Measurements from ENCODE around the gene SGIP1. TPM values are rescaled to one million over a fixed set of nuclear protein-coding genes. Genes with fewer than 3 reads are reported as not detected.

Gene SGIP1
- total and polyA plus RNA-seq, 2 of the 8 experiments (the other 6 are each of a cell fraction or from before 2014, with no cell fraction given), result 1.4 to 2.1 TPM

DNA sequence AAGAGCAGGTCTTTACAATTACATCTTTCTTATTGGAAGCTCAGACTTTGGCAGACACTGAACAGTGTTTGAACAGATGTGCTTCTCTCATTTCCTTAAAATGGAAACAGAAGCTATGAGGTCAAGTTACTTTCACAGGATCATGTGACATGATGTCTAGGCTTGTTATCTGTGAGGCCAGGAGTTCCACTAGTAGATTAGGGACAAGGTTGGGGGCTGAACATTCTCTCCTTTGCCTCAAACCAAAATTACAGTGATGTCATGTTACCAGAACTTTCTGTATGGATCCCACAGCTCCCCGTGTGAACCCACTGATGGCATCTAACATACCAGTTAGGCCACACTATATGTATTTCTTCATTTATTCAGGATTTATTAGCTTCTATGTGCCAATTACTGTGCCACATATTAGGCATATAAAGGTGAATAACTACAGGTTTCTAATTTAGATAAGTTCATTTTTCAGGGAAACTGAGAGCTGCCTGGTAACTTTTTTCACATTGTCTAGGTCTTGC is 224.3 kb downstream of the SGIP1 start:
- no peak overlapping the region for H3K14ac ChIP-seq (ENCODE audit: insufficient read length)
- H3K9me3 ChIP-seq (ENCODE audit: insufficient read depth in 2 of 2, low read depth in 1 of 2, low read length in 1 of 2), result no peaks in the 10 kb centered on the region
- no peak overlapping the region for H2BK20ac ChIP-seq (ENCODE audit: low read length)
- no peaks in the 10 kb centered on the region for H3K79me2 ChIP-seq (ENCODE audit: control insufficient read depth in 1 of 2, insufficient read depth in 2 of 2, low read length in 2 of 2)
- no peak overlapping the region for H3K23ac ChIP-seq (ENCODE audit: insufficient read length)
- H3K23me2 ChIP-seq (ENCODE audit: low read depth, low read length), result no peaks in the 10 kb centered on the region
- H2BK12ac ChIP-seq (ENCODE audit: low read depth, low read length), result no peak overlapping the region
- H3K79me1 ChIP-seq (ENCODE audit: low read depth, low read length), result no peaks in the 10 kb centered on the region
- no peak overlapping the region for H2AK5ac ChIP-seq (ENCODE audit: low read depth, low read length)
- ChIA-PET POLR2A (ENCODE audit: partially characterized antibody) (no interaction called here), CTCF (ENCODE audit: partially characterized antibody) (interaction anchor here (0.8 to 1.3 kb wide), 5 partner anchors 30 to 455 kb away, joined by 3 to 4 read pairs (median 3); no protein-coding TSS in a partner anchor)
- no peaks in the 10 kb centered on the region for H3K36me3 ChIP-seq (ENCODE audit: control insufficient read depth in 2 of 4, insufficient read depth in 4 of 4, low read length in 3 of 4)
- H4K5ac ChIP-seq (ENCODE audit: insufficient read length, low read depth, low read length), result no peak overlapping the region
- H3K56ac ChIP-seq (replicated peaks; ENCODE audit: insufficient read length, low read depth, low read length), result no peak overlapping the region
- H3K4ac ChIP-seq (replicated peaks; ENCODE audit: insufficient read length, low read depth, low read length), result no peak overlapping the region
- no peak overlapping the region for H3K4me2 ChIP-seq (ENCODE audit: insufficient read depth in 1 of 2, low read depth in 2 of 2, low read length in 2 of 2)
- H4K8ac ChIP-seq (ENCODE audit: extremely low read depth, insufficient read depth, low read length), result no peak overlapping the region
- FAIRE-seq (no peak), DNase-seq (ENCODE audit: low read depth in 1 of 2, low spot score in 2 of 2) (no peak)
- H2AFZ ChIP-seq (ENCODE audit: low read length), result no peak overlapping the region
- H2BK15ac ChIP-seq (ENCODE audit: low read length), result no peak overlapping the region
- 88% methylated on average over 1 of the region's 1 CpG; no CpG with 5 or more reads in 1 of the 2 experiments for WGBS, 2 experiments (ENCODE audit: extremely low coverage in 1 of 2, insufficient coverage in 1 of 2, insufficient read length in 1 of 2, insufficient replicate concordance in 2 of 2, low coverage in 1 of 2, low lambda C conversion rate in 2 of 2, missing lambda C conversion rate in 1 of 2)
- no peak overlapping the region for H3K9ac ChIP-seq (replicated peaks in 1 of 4; ENCODE audit: extremely low read depth in 1 of 4, low read depth in 3 of 4, low read length in 3 of 4)
- TF ChIP-seq TAF1 (IDR thresholded peaks at IDR 0.05; ENCODE audit: low read depth, low read length), result no peak
- H3K18ac ChIP-seq (ENCODE audit: extremely low read depth, low read length), result no peak overlapping the region
- H2BK5ac ChIP-seq (ENCODE audit: low read depth, low read length), result no peak overlapping the region
- H4K91ac ChIP-seq (replicated peaks; ENCODE audit: insufficient read length, low read length), result no peak overlapping the region
- H2BK120ac ChIP-seq (replicated peaks; ENCODE audit: low read depth, low read length), result no peak overlapping the region
- no peaks in the 10 kb centered on the region for H3K4me1 ChIP-seq (replicated peaks in 1 of 4; ENCODE audit: control insufficient read depth in 3 of 4, insufficient read depth in 4 of 4, low read length in 3 of 4)
- no peak overlapping the region for H3K27ac ChIP-seq (ENCODE audit: low read depth, low read length)
- H3K4me3 ChIP-seq (ENCODE audit: extremely low read depth in 1 of 4, insufficient read depth in 2 of 4, low read depth in 3 of 4, low read length in 4 of 4), result no peak overlapping the region
- no peaks in the 10 kb centered on the region for H4K20me1 ChIP-seq (replicated peaks in 1 of 2; ENCODE audit: control insufficient read depth in 1 of 2, insufficient read depth in 2 of 2, low read length in 2 of 2)
- H3K27me3 ChIP-seq (replicated peaks in 1 of 4; ENCODE audit: control insufficient read depth in 3 of 4, extremely low read depth in 1 of 4, insufficient read depth in 3 of 4, low read length in 3 of 4), result no peaks in the 10 kb centered on the region
